Keratinocyte (primary cell): Measurements from ENCODE around the gene MYT1. TPM values are rescaled to one million over a fixed set of nuclear protein-coding genes. Genes with fewer than 3 reads are reported as not detected.

Experiments
- DNase-seq: peaks from one replicate; pipeline ENCODE4 v3.0.0-alpha.2; 2011; ENCODE audit warnings: low read depth, missing footprints, low spot score
- FAIRE-seq: peaks from 2 replicates; lab custom pipeline; 2011; peaks lifted over from hg19 to GRCh38; lab: Jason Lieb, UNC
- H2AFZ ChIP-seq: 2 replicates; pipeline ENCODE4 v1.6.0; 2012; ENCODE audit warnings: low read length, control low read depth, inconsistent platforms; ENCODE audit not compliant: control insufficient read depth
- H3K27ac ChIP-seq: 2 replicates; pipeline ENCODE4 v1.5.1; 2011; ENCODE audit warnings: low read length; ENCODE audit not compliant: control insufficient read depth, insufficient read depth
- H3K27me3 ChIP-seq: 3 replicates; pipeline ENCODE4 v1.6.0; 2011; ENCODE audit warnings: low read length; ENCODE audit not compliant: control insufficient read depth, insufficient read depth; ENCODE audit errors: extremely low read depth
- H3K36me3 ChIP-seq, 2 experiments: 2 replicates in 1 of 2; 3 replicates in 1 of 2; pipeline ENCODE4 v1.5.1; 2011; ENCODE audit warnings: low read length in 2 of 2, mild to moderate bottlenecking in 1 of 2; ENCODE audit not compliant: control insufficient read depth in 2 of 2, insufficient read depth in 2 of 2; ENCODE audit errors: extremely low read depth in 1 of 2
- H3K4me1 ChIP-seq: 3 replicates; pipeline ENCODE4 v1.5.1; 2011; ENCODE audit warnings: low read length; ENCODE audit not compliant: control insufficient read depth, insufficient read depth; ENCODE audit errors: extremely low read depth
- H3K4me2 ChIP-seq: 3 replicates; pipeline ENCODE4 v1.6.0; 2011; ENCODE audit warnings: low read depth, low read length; ENCODE audit not compliant: control insufficient read depth, insufficient read depth; ENCODE audit errors: extremely low read depth
- H3K4me3 ChIP-seq, 3 experiments: fragments of 200-600 bp in 1 of 3; sonication (generic) in 1 of 3; 2 replicates in 2 of 3; 3 replicates in 1 of 3; pipeline ENCODE4 v1.5.1; 2011 to 2016; ENCODE audit warnings: low read length in 3 of 3, mild to moderate bottlenecking in 3 of 3, control low read depth in 2 of 3, inconsistent platforms in 1 of 3, low read depth in 1 of 3, mixed read lengths in 1 of 3, mixed run types in 1 of 3, moderate library complexity in 1 of 3; ENCODE audit not compliant: control insufficient read depth in 2 of 3, insufficient read depth in 2 of 3; ENCODE audit errors: extremely low read depth in 1 of 3
- H3K79me2 ChIP-seq: 2 replicates; pipeline ENCODE4 v1.6.0; 2012; ENCODE audit warnings: low read length; ENCODE audit not compliant: control insufficient read depth, insufficient read depth
- H3K9ac ChIP-seq: 3 replicates; pipeline ENCODE4 v1.6.0; 2011; ENCODE audit warnings: low read length; ENCODE audit not compliant: control insufficient read depth, insufficient read depth; ENCODE audit errors: extremely low read depth
- H3K9me1 ChIP-seq: 3 replicates; pipeline ENCODE4 v1.6.0; 2011; ENCODE audit warnings: low read length; ENCODE audit not compliant: control insufficient read depth, insufficient read depth; ENCODE audit errors: extremely low read depth
- H3K9me3 ChIP-seq: 2 replicates; pipeline ENCODE4 v1.5.1; 2012; ENCODE audit warnings: low read depth, low read length; ENCODE audit not compliant: control insufficient read depth
- H4K20me1 ChIP-seq: 3 replicates; pipeline ENCODE4 v1.6.0; 2011; ENCODE audit warnings: low read length; ENCODE audit not compliant: control insufficient read depth, insufficient read depth; ENCODE audit errors: extremely low read depth
- EZH2 ChIP-seq: IDR thresholded peaks from one replicate; pipeline ENCODE4 v1.6.1; 2012; ENCODE audit warnings: inconsistent platforms, mild to moderate bottlenecking, low read length, moderate library complexity
- dilution Hi-C: fragments of 300-500 bp; cut with MboI; formaldehyde crosslinking; loops from one replicate; pipeline ENCODE4 v1.7.0; 2020; ENCODE audit warnings: low sequenced_read_pairs; ENCODE audit not compliant: extremely low pct_ligation_motif_present
- polyA plus RNA-seq, 5 experiments: library from polyadenylated mRNA; depleted of rRNA in 3 of 5; stranded (reverse) in 3 of 5; stranded (forward) in 1 of 5; unstranded in 1 of 5; fragments of >200 nt; gene quantifications; 1 replicate in 1 of 5; 2 replicates in 3 of 5; 3 replicates in 1 of 5; pipeline versions ENCODE4 v1.2.1 to v1.2.3, GENCODE V29; 2011 to 2012; ENCODE audit warnings: missing spikeins in 2 of 5, low read depth in 1 of 5, low replicate concordance in 1 of 5
- TF ChIP-seq, protein P1 (sequence below), 3 experiments: IDR thresholded peaks in 1 of 3; conservative IDR thresholded peaks in 1 of 3; optimal IDR thresholded peaks in 1 of 3; 2 replicates in 2 of 3; 3 replicates in 1 of 3; pipeline versions ENCODE3 to v1.5.1; 2011; ENCODE audit warnings: low read length in 3 of 3, mild to moderate bottlenecking in 3 of 3, moderate library complexity in 2 of 3, control low read depth in 1 of 3, inconsistent platforms in 1 of 3; ENCODE audit not compliant: insufficient read depth in 2 of 3; ENCODE audit errors: extremely low read depth in 1 of 3

Gene MYT1
- polyA plus RNA-seq, 1 donor (not counting 4 experiments of a cell fraction or from before 2014, with no cell fraction given) = not detected

DNA sequence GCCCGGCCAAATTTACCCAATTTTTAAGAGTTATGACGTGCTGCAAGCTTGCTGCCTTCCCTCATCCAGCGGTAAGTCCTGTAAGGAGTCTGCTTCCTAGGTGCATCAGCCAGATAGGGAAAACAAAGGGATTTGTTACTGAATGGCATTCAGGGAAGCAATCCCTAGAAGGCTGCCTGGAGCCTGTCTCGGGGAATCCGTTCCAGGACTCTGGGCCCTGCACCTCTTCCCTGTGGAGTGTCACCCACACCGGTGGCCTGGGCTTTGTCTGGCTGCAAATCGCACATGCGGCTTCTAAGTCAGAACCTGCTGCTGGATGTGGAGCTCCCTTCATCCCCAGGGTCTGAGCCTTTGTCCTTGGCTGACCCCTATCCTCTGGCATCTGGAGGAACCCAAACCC is 7.0 kb downstream of the MYT1 start:
- Histone ChIP-seq H3K9me1 (no peaks in the 10 kb centered on the region), H3K36me3 (no peaks in the 10 kb centered on the region), H3K4me2 (no peak overlapping the region), H3K27me3 (peaks cover 29% of the 10 kb centered on the region), H2AFZ (no peak overlapping the region), H3K79me2 (no peaks in the 10 kb centered on the region), H3K4me3 (no peak overlapping the region), H4K20me1 (no peaks in the 10 kb centered on the region), H3K9ac (no peak overlapping the region), H3K4me1 (no peaks in the 10 kb centered on the region), H3K27ac (no peak overlapping the region), H3K9me3 (no peaks in the 10 kb centered on the region)
- dilution Hi-C loops = no loop called here
- FAIRE-seq (no peak), DNase-seq (no peak)
- TF ChIP-seq, protein P1, sequence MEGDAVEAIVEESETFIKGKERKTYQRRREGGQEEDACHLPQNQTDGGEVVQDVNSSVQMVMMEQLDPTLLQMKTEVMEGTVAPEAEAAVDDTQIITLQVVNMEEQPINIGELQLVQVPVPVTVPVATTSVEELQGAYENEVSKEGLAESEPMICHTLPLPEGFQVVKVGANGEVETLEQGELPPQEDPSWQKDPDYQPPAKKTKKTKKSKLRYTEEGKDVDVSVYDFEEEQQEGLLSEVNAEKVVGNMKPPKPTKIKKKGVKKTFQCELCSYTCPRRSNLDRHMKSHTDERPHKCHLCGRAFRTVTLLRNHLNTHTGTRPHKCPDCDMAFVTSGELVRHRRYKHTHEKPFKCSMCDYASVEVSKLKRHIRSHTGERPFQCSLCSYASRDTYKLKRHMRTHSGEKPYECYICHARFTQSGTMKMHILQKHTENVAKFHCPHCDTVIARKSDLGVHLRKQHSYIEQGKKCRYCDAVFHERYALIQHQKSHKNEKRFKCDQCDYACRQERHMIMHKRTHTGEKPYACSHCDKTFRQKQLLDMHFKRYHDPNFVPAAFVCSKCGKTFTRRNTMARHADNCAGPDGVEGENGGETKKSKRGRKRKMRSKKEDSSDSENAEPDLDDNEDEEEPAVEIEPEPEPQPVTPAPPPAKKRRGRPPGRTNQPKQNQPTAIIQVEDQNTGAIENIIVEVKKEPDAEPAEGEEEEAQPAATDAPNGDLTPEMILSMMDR (optimal IDR thresholded peaks at IDR 0.05 in 1 of 3, IDR thresholded peaks at IDR 0.05 in 1 of 3, conservative IDR thresholded peaks at IDR 0.05 in 1 of 3; ENCODE audit: extremely low read depth in 1 of 3, insufficient read depth in 2 of 3, low read length in 3 of 3) = no peak
- TF ChIP-seq EZH2 = no peak

DNA sequence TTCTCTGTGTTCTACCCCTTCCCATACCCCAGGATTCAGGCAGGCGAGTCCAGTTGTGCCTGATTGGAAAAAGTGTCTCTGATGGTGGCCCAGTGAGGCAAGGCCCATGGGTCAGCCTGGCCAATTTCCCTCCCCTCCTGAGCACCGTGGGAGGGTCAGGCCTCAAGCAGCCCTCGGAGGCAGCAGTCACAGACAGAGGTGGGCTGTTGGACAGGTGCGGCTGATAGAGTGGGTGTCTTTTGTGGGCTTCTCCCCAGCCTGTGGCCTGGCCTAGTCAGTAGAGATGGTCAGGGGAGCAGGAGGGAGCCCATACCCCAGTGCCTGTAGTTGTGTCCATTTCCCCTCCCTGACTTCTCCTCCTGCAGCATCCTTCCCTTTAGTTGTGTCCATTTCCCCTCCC is 8.9 kb downstream of the MYT1 start:
- FAIRE-seq = no peak
- no peak for DNase-seq
- no peak overlapping the region for H3K4me2 ChIP-seq
- no peaks in the 10 kb centered on the region for H3K79me2 ChIP-seq
- H3K9ac ChIP-seq = no peak overlapping the region
- peaks cover 19% of the 10 kb centered on the region for H3K27me3 ChIP-seq
- H3K4me1 ChIP-seq = no peaks in the 10 kb centered on the region
- H3K9me1 ChIP-seq = no peaks in the 10 kb centered on the region
- dilution Hi-C loops = no loop called here
- no peak overlapping the region for H3K4me3 ChIP-seq
- H3K36me3 ChIP-seq = no peaks in the 10 kb centered on the region
- H3K9me3 ChIP-seq = no peaks in the 10 kb centered on the region
- H2AFZ ChIP-seq = no peak overlapping the region
- no peaks in the 10 kb centered on the region for H4K20me1 ChIP-seq
- H3K27ac ChIP-seq = no peak overlapping the region
- TF ChIP-seq, protein P1 (optimal IDR thresholded peaks at IDR 0.05 in 1 of 3, IDR thresholded peaks at IDR 0.05 in 1 of 3, conservative IDR thresholded peaks at IDR 0.05 in 1 of 3; ENCODE audit: extremely low read depth in 1 of 3, insufficient read depth in 2 of 3, low read length in 3 of 3) = no peak
- no peak for TF ChIP-seq EZH2
